GM12865 (cell line): ENCODE measurements around the gene GPR162.
A peak's percentile ranks its signal among the peaks of the same experiment; 100 is the strongest.

Experiments used
- DNase-seq: peaks from one replicate; pipeline ENCODE4 v3.0.0; 2010; ENCODE audit warnings: low read depth
- H3K4me3 ChIP-seq: 2 replicates; pipeline ENCODE4 v1.5.1; 2011; ENCODE audit warnings: mild to moderate bottlenecking, low read depth, low read length, control low read depth
- CTCF ChIP-seq: IDR thresholded peaks from 2 replicates; pipeline ENCODE4 v1.5.1; 2011; ENCODE audit warnings: low read length, control low read depth, low read depth, inconsistent platforms; ENCODE audit not compliant: insufficient read depth; ENCODE audit errors: missing control alignments

The GPR162 gene

GRCh38 chr12:6836851-6837250 is 15.2 kb downstream of the GPR162 start:
- TF ChIP-seq CTCF = no peak
- no peak for DNase-seq
- H3K4me3 ChIP-seq = no peak overlapping the region

- no peak for TF ChIP-seq CTCF
- no peak overlapping the region for H3K4me3 ChIP-seq
- DNase-seq = no peak
Observed at GRCh38 chr12:6837370-6838060, 15.9 kb downstream of the GPR162 start.

- no peak for DNase-seq
- no peak overlapping the region for H3K4me3 ChIP-seq
- TF ChIP-seq CTCF = no peak
Observed at GRCh38 chr12:6838854-6839253, 17.2 kb downstream of the GPR162 start.

- peak; percentile 78 for DNase-seq
- H3K4me3 ChIP-seq = no peak overlapping the region
- no peak for TF ChIP-seq CTCF
Observed at GRCh38 chr12:6839482-6840201, 18.0 kb downstream of the GPR162 start.

GRCh38 chr12:6840330-6840729 is 18.7 kb downstream of the GPR162 start:
- DNase-seq = no peak
- no peak overlapping the region for H3K4me3 ChIP-seq
- no peak for TF ChIP-seq CTCF

DNA sequence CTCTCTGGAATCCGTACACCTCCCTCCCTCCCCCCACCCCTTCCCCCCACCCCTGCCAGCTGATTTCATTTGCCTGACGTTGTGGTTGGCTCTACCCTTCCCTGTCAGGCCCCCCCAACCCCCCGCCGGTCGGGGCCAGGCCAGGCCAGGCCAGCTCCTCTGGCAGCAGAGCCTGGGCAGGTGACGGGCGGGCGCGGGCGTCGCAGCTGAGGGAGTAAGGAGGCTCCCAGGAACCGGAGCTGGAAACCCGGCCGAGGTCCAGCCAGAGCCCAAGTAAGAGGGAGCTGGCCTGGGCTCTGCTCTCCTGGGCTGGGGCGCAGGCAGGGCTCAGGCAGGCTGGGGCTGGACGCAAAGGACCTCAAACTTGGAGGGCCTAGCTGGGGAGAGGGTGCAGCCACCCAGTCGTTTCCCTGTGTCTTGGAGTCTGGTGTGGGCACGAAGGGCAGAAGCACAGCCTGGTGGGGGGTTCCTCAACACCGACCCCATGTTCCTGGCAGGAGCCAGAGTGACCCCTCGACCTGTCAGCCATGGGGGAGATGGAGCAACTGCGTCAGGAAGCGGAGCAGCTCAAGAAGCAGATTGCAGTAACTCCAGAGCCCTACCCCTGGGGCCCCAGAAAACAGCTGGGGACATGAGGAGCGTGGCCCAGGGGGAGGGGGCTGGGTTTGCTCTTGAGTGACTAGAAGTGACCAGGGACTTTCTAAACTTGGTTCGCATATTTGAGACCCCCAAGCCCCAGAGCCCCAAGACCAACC is 19.3 kb downstream of the GPR162 start, which contains the start of gene GNB3:
TSS of gene GNB3 (plus strand) at position 165 of the 755 bp plus-strand sequence. CDS start at position 528, 363 bp downstream.
- H3K4me3 ChIP-seq = no peak within 1 kb of the TSS
- TF ChIP-seq CTCF = no peak
- DNase-seq = no peak
